Measurements from ENCODE around the gene NOM1. TPM values are rescaled to one million over a fixed set of nuclear protein-coding genes. Genes with fewer than 3 reads are reported as not detected.
"Not testable (repeated sequence)": the region's sequence is repeated elsewhere in the genome, so short reads cannot be mapped to it uniquely, and the experiment has no call there.

Gene NOM1
- total RNA-seq, 2 donors from 2014 or later = 18.4 to 40.6 TPM

- H3K27me3 ChIP-seq (replicated peaks; ENCODE audit: insufficient read depth) = no peaks in the 10 kb centered on the region
- H3K9me3 ChIP-seq = no peaks in the 10 kb centered on the region
- no peak for ATAC-seq (ENCODE audit: insufficient number of reproducible peaks, low FRiP score, low read depth)
- no peak overlapping the region for H3K27ac ChIP-seq
- no peak overlapping the region for H3K4me3 ChIP-seq
- no peak for DNase-seq (ENCODE audit: low spot score)
- H3K4me1 ChIP-seq (ENCODE audit: control insufficient read depth in 1 of 2, low read depth in 2 of 2) = peaks cover 17 to 30% of the 10 kb centered on the region in 2 donors
- TF ChIP-seq, protein P1, sequence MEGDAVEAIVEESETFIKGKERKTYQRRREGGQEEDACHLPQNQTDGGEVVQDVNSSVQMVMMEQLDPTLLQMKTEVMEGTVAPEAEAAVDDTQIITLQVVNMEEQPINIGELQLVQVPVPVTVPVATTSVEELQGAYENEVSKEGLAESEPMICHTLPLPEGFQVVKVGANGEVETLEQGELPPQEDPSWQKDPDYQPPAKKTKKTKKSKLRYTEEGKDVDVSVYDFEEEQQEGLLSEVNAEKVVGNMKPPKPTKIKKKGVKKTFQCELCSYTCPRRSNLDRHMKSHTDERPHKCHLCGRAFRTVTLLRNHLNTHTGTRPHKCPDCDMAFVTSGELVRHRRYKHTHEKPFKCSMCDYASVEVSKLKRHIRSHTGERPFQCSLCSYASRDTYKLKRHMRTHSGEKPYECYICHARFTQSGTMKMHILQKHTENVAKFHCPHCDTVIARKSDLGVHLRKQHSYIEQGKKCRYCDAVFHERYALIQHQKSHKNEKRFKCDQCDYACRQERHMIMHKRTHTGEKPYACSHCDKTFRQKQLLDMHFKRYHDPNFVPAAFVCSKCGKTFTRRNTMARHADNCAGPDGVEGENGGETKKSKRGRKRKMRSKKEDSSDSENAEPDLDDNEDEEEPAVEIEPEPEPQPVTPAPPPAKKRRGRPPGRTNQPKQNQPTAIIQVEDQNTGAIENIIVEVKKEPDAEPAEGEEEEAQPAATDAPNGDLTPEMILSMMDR (IDR thresholded peaks at IDR 0.05) = no peak
- no peaks in the 10 kb centered on the region for H3K36me3 ChIP-seq
These were observed 2.2 kb upstream of the NOM1 start for GRCh38 chr7:156947120-156947843.

- DNase-seq (ENCODE audit: low spot score) (no peak), ATAC-seq (ENCODE audit: insufficient number of reproducible peaks, low FRiP score, low read depth) (no peak)
- TF ChIP-seq, protein P1 (IDR thresholded peaks at IDR 0.05) = no peak
- H3K4me1 ChIP-seq (ENCODE audit: control insufficient read depth in 1 of 2, low read depth in 2 of 2) = peaks cover 17 to 30% of the 10 kb centered on the region in 2 donors
- H3K9me3 ChIP-seq = no peaks in the 10 kb centered on the region
- peak overlapping the region; percentile 98 for H3K4me3 ChIP-seq
- H3K27me3 ChIP-seq (replicated peaks; ENCODE audit: insufficient read depth) = no peaks in the 10 kb centered on the region
- no peak overlapping the region for H3K27ac ChIP-seq
- H3K36me3 ChIP-seq = peaks cover 9% of the 10 kb centered on the region
These were observed 1.2 kb upstream of the NOM1 start for GRCh38 chr7:156948361-156948760.

GRCh38 chr7:156950381-156950858, 908 bp downstream of the NOM1 start:
- no peaks in the 10 kb centered on the region for H3K27me3 ChIP-seq (replicated peaks; ENCODE audit: insufficient read depth)
- DNase-seq (ENCODE audit: low spot score) (no peak), ATAC-seq (ENCODE audit: insufficient number of reproducible peaks, low FRiP score, low read depth) (no peak)
- TF ChIP-seq, protein P1 (IDR thresholded peaks at IDR 0.05) = no peak
- peak overlapping the region; percentile 98 for H3K4me3 ChIP-seq
- no peaks in the 10 kb centered on the region for H3K9me3 ChIP-seq
- peaks cover 28% of the 10 kb centered on the region for H3K36me3 ChIP-seq
- H3K4me1 ChIP-seq (ENCODE audit: control insufficient read depth in 1 of 2, low read depth in 2 of 2) = peaks cover 17 to 30% of the 10 kb centered on the region in 2 donors
- no peak overlapping the region for H3K27ac ChIP-seq

DNA sequence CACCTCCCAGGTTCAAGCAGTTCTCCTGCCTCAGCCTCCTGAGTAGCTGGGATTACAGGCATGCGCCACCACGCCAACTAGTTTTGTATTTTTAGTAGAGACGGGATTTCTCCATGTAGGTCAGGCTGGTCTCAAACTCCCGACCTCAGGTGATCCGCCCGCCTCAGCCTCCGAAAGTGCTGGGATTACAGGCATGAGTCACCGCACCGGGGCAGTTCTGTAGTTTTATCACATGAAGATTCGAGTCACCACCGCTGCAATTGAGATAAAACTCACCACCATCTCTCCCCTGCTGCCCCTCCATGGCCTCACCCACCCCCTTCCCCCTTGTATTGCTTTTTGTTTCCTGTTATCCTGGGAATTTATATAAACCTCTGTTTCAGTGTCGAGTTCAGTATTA, 3.7 kb downstream of the NOM1 start:
- DNase-seq (ENCODE audit: low spot score); ATAC-seq (ENCODE audit: insufficient number of reproducible peaks, low FRiP score, low read depth); H3K27me3 ChIP-seq (replicated peaks; ENCODE audit: insufficient read depth); H3K4me3 ChIP-seq; H3K9me3 ChIP-seq; H3K27ac ChIP-seq: not testable (repeated sequence)
- H3K36me3 ChIP-seq = peaks cover 52% of the 10 kb centered on the region
- peaks cover 17 to 30% of the 10 kb centered on the region in 2 donors for H3K4me1 ChIP-seq (ENCODE audit: control insufficient read depth in 1 of 2, low read depth in 2 of 2)

GRCh38 chr7:156954941-156955340, 5.4 kb downstream of the NOM1 start:
- peaks cover 68% of the 10 kb centered on the region for H3K36me3 ChIP-seq
- ATAC-seq (ENCODE audit: insufficient number of reproducible peaks, low FRiP score, low read depth) = no peak
- no peak for DNase-seq (ENCODE audit: low spot score)
- no peak overlapping the region for H3K27ac ChIP-seq
- H3K4me3 ChIP-seq = no peak overlapping the region
- TF ChIP-seq, protein P1 (IDR thresholded peaks at IDR 0.05) = no peak
- H3K27me3 ChIP-seq (replicated peaks; ENCODE audit: insufficient read depth) = no peaks in the 10 kb centered on the region
- peaks cover 17 to 23% of the 10 kb centered on the region in 2 donors for H3K4me1 ChIP-seq (ENCODE audit: control insufficient read depth in 1 of 2, low read depth in 2 of 2)
- no peaks in the 10 kb centered on the region for H3K9me3 ChIP-seq

All from thoracic aorta (tissue), 2 donors.